ENCODE measurements around the gene RXRA.
A peak's percentile ranks its signal among the peaks of the same experiment; 100 is the strongest.

RXRA gene

GRCh38 chr9:134361843-134362414, 35.7 kb downstream of the RXRA start:
- no peak for TF ChIP-seq CTCF (IDR thresholded peaks at IDR 0.05; ENCODE audit: low read depth, low read length)
- Histone ChIP-seq H3K4me3 (ENCODE audit: low read depth, low read length) (no peak overlapping the region), H3K27ac (no peak overlapping the region), H3K9me3 (ENCODE audit: severe bottlenecking) (no peaks in the 10 kb centered on the region), H3K27me3 (ENCODE audit: insufficient read depth, low read depth, severe bottlenecking) (no peaks in the 10 kb centered on the region), H3K36me3 (no peaks in the 10 kb centered on the region)
- no peak for DNase-seq

- Histone ChIP-seq H3K9me3 (ENCODE audit: severe bottlenecking) (no peaks in the 10 kb centered on the region), H3K27me3 (ENCODE audit: insufficient read depth, low read depth, severe bottlenecking) (no peaks in the 10 kb centered on the region), H3K36me3 (no peaks in the 10 kb centered on the region), H3K27ac (no peak overlapping the region), H3K4me3 (ENCODE audit: low read depth, low read length) (no peak overlapping the region)
- DNase-seq = no peak
- TF ChIP-seq CTCF (IDR thresholded peaks at IDR 0.05; ENCODE audit: low read depth, low read length) = no peak
Measured at GRCh38 chr9:134363450-134363849, 37.2 kb downstream of the RXRA start.

- TF ChIP-seq CTCF (IDR thresholded peaks at IDR 0.05; ENCODE audit: low read depth, low read length) = peak; percentile 31; the same call in 1 of the 2 replicates
- Histone ChIP-seq H3K27me3 (ENCODE audit: insufficient read depth, low read depth, severe bottlenecking) (no peaks in the 10 kb centered on the region), H3K4me3 (ENCODE audit: low read depth, low read length) (no peak overlapping the region), H3K9me3 (ENCODE audit: severe bottlenecking) (no peaks in the 10 kb centered on the region), H3K27ac (no peak overlapping the region), H3K36me3 (no peaks in the 10 kb centered on the region)
- no peak for DNase-seq
Measured at GRCh38 chr9:134364391-134365114, 38.3 kb downstream of the RXRA start.

GRCh38 chr9:134365115-134365596, 38.9 kb downstream of the RXRA start:
- TF ChIP-seq CTCF (IDR thresholded peaks at IDR 0.05; ENCODE audit: low read depth, low read length) = no peak
- Histone ChIP-seq H3K27me3 (ENCODE audit: insufficient read depth, low read depth, severe bottlenecking) (no peaks in the 10 kb centered on the region), H3K36me3 (no peaks in the 10 kb centered on the region), H3K9me3 (ENCODE audit: severe bottlenecking) (no peaks in the 10 kb centered on the region), H3K27ac (peak overlapping the region; percentile 38), H3K4me3 (ENCODE audit: low read depth, low read length) (no peak overlapping the region)
- no peak for DNase-seq

- H3K4me3 ChIP-seq (ENCODE audit: low read depth, low read length) = no peak overlapping the region
- no peaks in the 10 kb centered on the region for H3K9me3 ChIP-seq (ENCODE audit: severe bottlenecking)
- peak; percentile 73 for DNase-seq
- no peak for TF ChIP-seq CTCF (IDR thresholded peaks at IDR 0.05; ENCODE audit: low read depth, low read length)
- no peaks in the 10 kb centered on the region for H3K27me3 ChIP-seq (ENCODE audit: insufficient read depth, low read depth, severe bottlenecking)
- no peaks in the 10 kb centered on the region for H3K36me3 ChIP-seq
- H3K27ac ChIP-seq = peak overlapping the region; percentile 38
Measured at GRCh38 chr9:134365791-134366222, 39.6 kb downstream of the RXRA start.

Measured in WERI-Rb-1 (cell line).